K562 (cell line): ENCODE results near the gene PAIP2. TPM values are rescaled to one million over a fixed set of nuclear protein-coding genes. Genes with fewer than 3 reads are reported as not detected.

Experiments used
- ATAC-seq: fragments of 200-7000 bp; cut with Tn5 transposase; 3 replicates; pipeline ENCODE4 v1.9.1; 2020; ENCODE audit warnings: moderate library complexity
- BruUV-seq: library from RNA; stranded (reverse); fragments of 400-500 nt; replicated peaks from 2 replicates; lab custom pipeline; 2021; lab: Mats Ljungman, UMichigan
- CTCF ChIA-PET: fragments of 300-600 bp; formaldehyde crosslinking; extraction: SDS; loops from one replicate; lab custom pipeline; 2021; ENCODE audit warnings: low intra/inter-chr PET ratio; lab: Yijun Ruan, JAX
- POLR2A ChIA-PET: fragments of 300-600, 350-650 bp; sonication (Branson Sonifier 250); formaldehyde crosslinking; extraction: SDS; loops from one replicate; lab custom pipeline; 2021; ENCODE audit warnings: antibody characterized with exemption, inconsistent platforms; lab: Yijun Ruan, JAX
- DNase-seq, 4 experiments: peaks; one replicate each; pipeline versions ENCODE4 v3.0.0 to v3.0.0-alpha.2; 2011 to 2018; ENCODE audit warnings: low spot score in 3 of 4, mixed read lengths in 3 of 4; ENCODE audit errors: extremely low read depth in 1 of 4
- FAIRE-seq: peaks from 2 replicates; lab custom pipeline; 2011; peaks lifted over from hg19 to GRCh38; lab: Jason Lieb, UNC
- H2AFZ ChIP-seq: 2 replicates; pipeline ENCODE4 v1.6.0; 2011; ENCODE audit warnings: low read depth, low read length, control low read depth, inconsistent platforms
- H3K27ac ChIP-seq: fragments of 200-600 bp; 3 replicates; pipeline ENCODE4 v1.8.0; 2011; ENCODE audit warnings: low read depth, mild to moderate bottlenecking, control low read depth, inconsistent platforms, low read length, moderate library complexity, mixed read lengths; ENCODE audit errors: extremely low read depth
- H3K27me3 ChIP-seq, 2 experiments: fragments of 300-600 bp in 1 of 2; 2 replicates in 1 of 2; 3 replicates in 1 of 2; pipeline versions ENCODE4 v1.6.0 to v1.8.0; 2011; ENCODE audit warnings: inconsistent platforms in 2 of 2, low read length in 2 of 2, mild to moderate bottlenecking in 1 of 2, mixed read lengths in 1 of 2, moderate library complexity in 1 of 2; ENCODE audit not compliant: control insufficient read depth in 2 of 2, insufficient read depth in 2 of 2
- H3K36me3 ChIP-seq: fragments of 300-600 bp; 3 replicates; pipeline ENCODE4 v1.8.0; 2011; ENCODE audit warnings: mild to moderate bottlenecking, low read length, inconsistent platforms; ENCODE audit not compliant: control insufficient read depth, insufficient read depth
- H3K4me1 ChIP-seq, 2 experiments: fragments of 200-600 bp in 1 of 2; replicated peaks in 1 of 2; 2 replicates in 1 of 2; 3 replicates in 1 of 2; pipeline versions ENCODE4 v1.5.1 to v1.8.0; 2011; ENCODE audit warnings: inconsistent platforms in 2 of 2, low read length in 2 of 2, mild to moderate bottlenecking in 1 of 2, mixed read lengths in 1 of 2, moderate library complexity in 1 of 2; ENCODE audit not compliant: control insufficient read depth in 2 of 2, insufficient read depth in 2 of 2
- H3K4me2 ChIP-seq: 2 replicates; pipeline ENCODE4 v1.6.1; 2011; ENCODE audit warnings: low read length, control low read depth, inconsistent platforms, mixed read lengths; ENCODE audit not compliant: insufficient read depth
- H3K4me3 ChIP-seq: fragments of 200-600 bp; sonication (generic), shearing (Covaris generic); 2 replicates; pipeline ENCODE4 v1.5.1; 2016; ENCODE audit warnings: control low read depth, inconsistent platforms
- H3K79me2 ChIP-seq: fragments of 200-600 bp; 3 replicates; pipeline ENCODE4 v1.8.0; 2011; ENCODE audit warnings: low read length, inconsistent platforms; ENCODE audit not compliant: control insufficient read depth, insufficient read depth
- H3K9ac ChIP-seq, 2 experiments: 2 replicates each; pipeline versions ENCODE4 v1.6.0 to v1.6.1; 2011; ENCODE audit warnings: low read depth in 2 of 2, low read length in 2 of 2, control low read depth in 1 of 2, inconsistent platforms in 1 of 2, mild to moderate bottlenecking in 1 of 2, mixed read lengths in 1 of 2; ENCODE audit not compliant: insufficient read depth in 1 of 2
- H3K9me1 ChIP-seq: one replicate; pipeline ENCODE4 v1.6.0; 2011; ENCODE audit warnings: inconsistent platforms, mild to moderate bottlenecking, low read length, moderate library complexity; ENCODE audit not compliant: control insufficient read depth, insufficient read depth
- H3K9me3 ChIP-seq: replicated peaks from 2 replicates; pipeline ENCODE4 v1.5.1; 2011; ENCODE audit warnings: low read depth, low read length, inconsistent platforms; ENCODE audit not compliant: control insufficient read depth, insufficient read depth
- H4K20me1 ChIP-seq: replicated peaks from 2 replicates; pipeline ENCODE4 v1.6.1; 2011; ENCODE audit warnings: low read length, inconsistent platforms, mixed read lengths; ENCODE audit not compliant: control insufficient read depth, insufficient read depth
- COPS2 ChIP-seq: fragments of 450-650 bp; conservative IDR thresholded peaks from 2 replicates; pipeline ENCODE4 v1.6.1; 2016; ENCODE audit warnings: mild to moderate bottlenecking, moderate library complexity
- POLR2A ChIP-seq: fragments of 450-650 bp; conservative IDR thresholded peaks from 2 replicates; pipeline ENCODE4 v1.6.1; 2016
- POLR2H ChIP-seq: IDR thresholded peaks from 2 replicates; pipeline ENCODE4 v1.6.1; 2016; ENCODE audit warnings: missing genetic modification characterization, low read depth, mild to moderate bottlenecking, control low read depth, missing compliant biosample characterization, moderate library complexity
- SMAD1 ChIP-seq: fragments of 150-350 bp; IDR thresholded peaks from 2 replicates; pipeline ENCODE4 v1.6.1; 2014; ENCODE audit warnings: low read length, low read depth; ENCODE audit not compliant: partially characterized antibody
- TEAD2 ChIP-seq: fragments of 450-650 bp; IDR thresholded peaks from 2 replicates; pipeline ENCODE4 v1.6.1; 2016; ENCODE audit warnings: missing genetic modification characterization, control low read depth, missing compliant biosample characterization
- ZFP30 ChIP-seq: fragments of 250-450 bp; sonication (Bioruptor Pico); IDR thresholded peaks from 2 replicates; pipeline ENCODE4 v1.8.0; 2022; ENCODE audit warnings: moderate library complexity, mild to moderate bottlenecking, inconsistent platforms, borderline replicate concordance
- ZNF124 ChIP-seq: sonication (generic); formaldehyde crosslinking; IDR thresholded peaks from 2 replicates; pipeline ENCODE4 v1.8.1; 2022; ENCODE audit warnings: missing genetic modification reagents
- WGBS: fragments of 100-300 bp; shearing (Covaris generic); methylation state at CpG from one replicate; pipeline ENCODE4 v1.1.6; 2016; ENCODE audit warnings: low coverage, mixed read lengths; ENCODE audit not compliant: insufficient coverage; ENCODE audit errors: missing lambda C conversion rate; 5-methylcytosine and 5-hydroxymethylcytosine counted together
- in situ Hi-C: fragments of 300-500 bp; cut with MboI; formaldehyde crosslinking; loops from 4 replicates; pipeline ENCODE4 v1.15.0; 2018; ENCODE audit warnings: inconsistent platforms, mixed read lengths
- intact Hi-C: fragments of 100-400 bp; cut with micrococcal nuclease; formaldehyde crosslinking; loops from 2 replicates; pipeline ENCODE4 v1.14.2; 2022
- polyA plus RNA-seq, 8 experiments: library from polyadenylated mRNA; depleted of rRNA in 4 of 8; stranded (reverse) in 5 of 8; unstranded in 3 of 8; fragments of >200 nt; fragmentation: Nextera tagmentation in 2 of 8; fragmentation: Illumina TruSeq in 1 of 8; extraction: Ambion mirVana in 2 of 8; extraction: Trizol in 1 of 8; gene quantifications; 2 replicates each; pipeline versions ENCODE4 v1.2.1 to v1.2.3, GENCODE V29; 2011 to 2014; ENCODE audit warnings: inconsistent platforms in 1 of 8, missing spikeins in 1 of 8
- total RNA-seq, 7 experiments: library from RNA; depleted of rRNA in 6 of 7; stranded (reverse); fragments of >200 nt in 6 of 7; fragmentation: Illumina TruSeq in 2 of 7; extraction: Trizol in 2 of 7; gene quantifications; 2 replicates each; pipeline versions ENCODE4 v1.2.1 to v1.2.3, GENCODE V29; 2011 to 2021; ENCODE audit warnings: low replicate concordance in 1 of 7
- TF ChIP-seq, protein P1 (sequence below): sonication (generic); formaldehyde crosslinking; IDR thresholded peaks from 2 replicates; pipeline ENCODE4 v1.8.1; 2023; ENCODE audit warnings: mild to moderate bottlenecking, missing genetic modification reagents

Gene PAIP2
- total and polyA plus RNA-seq, 9 of the 15 experiments (the other 6 are each of a cell fraction or from before 2014, with no cell fraction given), result 78.3 to 187 (median 128) TPM

- no peaks in the 10 kb centered on the region for H3K9me3 ChIP-seq
- H3K4me3 ChIP-seq, result no peak overlapping the region
- BruUV-seq, result no TSS peak
- ATAC-seq, result peak; percentile 14
- no peak for FAIRE-seq
- H3K9me1 ChIP-seq, result no peaks in the 10 kb centered on the region
- H2AFZ ChIP-seq, result no peak overlapping the region
- no peak overlapping the region for H3K9ac ChIP-seq
- no peaks in the 10 kb centered on the region for H3K27me3 ChIP-seq
- H3K27ac ChIP-seq, result no peak overlapping the region
- WGBS, result 48% methylated on average over 5 of the region's 6 CpGs
- in situ Hi-C loops (no loop called here), intact Hi-C loops (no loop called here)
- ChIA-PET POLR2A (interaction anchor here (1.0 to 4.0 kb wide), 4 partner anchors 12 to 41 kb away, joined by 4 to 22 read pairs (median 8); no protein-coding TSS in a partner anchor), CTCF (interaction anchor here (0.7 kb wide), 1 partner anchor 103 kb away, joined by 3 read pairs; no protein-coding TSS in a partner anchor)
- H3K36me3 ChIP-seq, result peaks cover 18% of the 10 kb centered on the region; the same call in 2 of the 3 replicates
- TF ChIP-seq POLR2A (peak; percentile 49; the same call in 1 of the 2 replicates), TEAD2 (tag) (no peak), SMAD1 (peak; percentile 30)
- no peaks in the 10 kb centered on the region for H4K20me1 ChIP-seq
- no peaks in the 10 kb centered on the region for H3K79me2 ChIP-seq
- no peak overlapping the region for H3K4me2 ChIP-seq
- DNase-seq, result peak in 1 of 4 experiments; percentile 10
- peaks cover 0 to 4% of the 10 kb centered on the region in 2 experiments; a peak in 2 of 5 replicates for H3K4me1 ChIP-seq
Measured at GRCh38 chr5:139335811-139336210, 5.8 kb upstream of the PAIP2 start.

DNA sequence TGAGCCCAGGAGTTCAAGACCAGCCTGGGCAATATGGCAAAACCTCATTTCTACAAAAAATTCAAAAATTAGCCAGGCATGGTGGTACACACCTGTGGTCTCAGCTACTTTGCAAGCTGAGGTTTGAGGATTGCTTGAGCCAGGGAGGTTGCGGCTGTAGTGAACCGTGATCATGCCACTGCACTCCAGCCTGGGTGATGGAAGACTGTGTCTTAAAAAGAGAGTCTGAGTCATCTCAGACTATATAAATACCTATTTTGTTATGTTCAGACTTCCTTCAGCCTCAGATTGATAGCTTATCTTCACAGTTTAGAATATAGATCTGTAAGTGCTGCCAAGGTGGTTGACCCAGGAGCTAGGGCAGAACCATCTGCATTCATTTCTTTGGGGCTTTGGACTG, 1.6 kb upstream of the PAIP2 start:
- no peaks in the 10 kb centered on the region for H3K9me1 ChIP-seq
- TF ChIP-seq COPS2 (no peak), ZFP30 (CRISPR knock-in tag) (no peak), POLR2H (tag) (no peak), ZNF124 (no peak)
- TF ChIP-seq, protein P1, sequence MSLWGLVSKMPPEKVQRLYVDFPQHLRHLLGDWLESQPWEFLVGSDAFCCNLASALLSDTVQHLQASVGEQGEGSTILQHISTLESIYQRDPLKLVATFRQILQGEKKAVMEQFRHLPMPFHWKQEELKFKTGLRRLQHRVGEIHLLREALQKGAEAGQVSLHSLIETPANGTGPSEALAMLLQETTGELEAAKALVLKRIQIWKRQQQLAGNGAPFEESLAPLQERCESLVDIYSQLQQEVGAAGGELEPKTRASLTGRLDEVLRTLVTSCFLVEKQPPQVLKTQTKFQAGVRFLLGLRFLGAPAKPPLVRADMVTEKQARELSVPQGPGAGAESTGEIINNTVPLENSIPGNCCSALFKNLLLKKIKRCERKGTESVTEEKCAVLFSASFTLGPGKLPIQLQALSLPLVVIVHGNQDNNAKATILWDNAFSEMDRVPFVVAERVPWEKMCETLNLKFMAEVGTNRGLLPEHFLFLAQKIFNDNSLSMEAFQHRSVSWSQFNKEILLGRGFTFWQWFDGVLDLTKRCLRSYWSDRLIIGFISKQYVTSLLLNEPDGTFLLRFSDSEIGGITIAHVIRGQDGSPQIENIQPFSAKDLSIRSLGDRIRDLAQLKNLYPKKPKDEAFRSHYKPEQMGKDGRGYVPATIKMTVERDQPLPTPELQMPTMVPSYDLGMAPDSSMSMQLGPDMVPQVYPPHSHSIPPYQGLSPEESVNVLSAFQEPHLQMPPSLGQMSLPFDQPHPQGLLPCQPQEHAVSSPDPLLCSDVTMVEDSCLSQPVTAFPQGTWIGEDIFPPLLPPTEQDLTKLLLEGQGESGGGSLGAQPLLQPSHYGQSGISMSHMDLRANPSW (CRISPR knock-in tag), result no peak
- TF ChIP-seq, all 486 proteins: peak for 0
- no peak overlapping the region for H2AFZ ChIP-seq
- no peak overlapping the region for H3K4me2 ChIP-seq
- H3K27ac ChIP-seq, result no peak overlapping the region
- H3K4me3 ChIP-seq, result no peak overlapping the region
- no peaks in the 10 kb centered on the region for H3K27me3 ChIP-seq
- no peak for FAIRE-seq
- no peak overlapping the region for H3K9ac ChIP-seq
- H3K79me2 ChIP-seq, result peaks cover 34% of the 10 kb centered on the region
- WGBS, result 61% methylated on average over 2 of the region's 2 CpGs
- intact Hi-C loops, result loop anchor here (2.0 to 5.0 kb wide), 4 partner anchors 43 to 763 kb away; partner anchors contain the start of genes HSPA9 and SPATA24
- peaks cover 11 to 13% of the 10 kb centered on the region in 2 experiments; a peak in 3 of 5 replicates for H3K4me1 ChIP-seq
- DNase-seq, result no peak
- no peaks in the 10 kb centered on the region for H3K9me3 ChIP-seq
- H4K20me1 ChIP-seq, result peaks cover 25% of the 10 kb centered on the region
- POLR2A ChIA-PET, result interaction anchor here (0.7 to 3.3 kb wide), 4 partner anchors 8 to 674 kb away, joined by 3 to 26 read pairs (median 4); no protein-coding TSS in a partner anchor
- in situ Hi-C loops, result no loop called here
- no TSS peak for BruUV-seq
- no peak for ATAC-seq
- peaks cover 10% of the 10 kb centered on the region; the same call in 2 of the 3 replicates for H3K36me3 ChIP-seq
- CTCF ChIA-PET, result no interaction called here
